IPS-18a (cell line): ENCODE measurements around the gene MAP2K5.

Experiments
- H3K27ac ChIP-seq: one replicate; pipeline ENCODE4 v1.5.1; 2013; ENCODE audit warnings: low read length
- H3K27me3 ChIP-seq: one replicate; pipeline ENCODE4 v1.6.1; 2013; ENCODE audit warnings: mild to moderate bottlenecking, low read length; ENCODE audit not compliant: control insufficient read depth, insufficient read depth
- H3K36me3 ChIP-seq: one replicate; pipeline ENCODE4 v1.6.1; 2013; ENCODE audit warnings: low read depth, low read length; ENCODE audit not compliant: control insufficient read depth
- H3K4me1 ChIP-seq: one replicate; pipeline ENCODE4 v1.6.1; 2013; ENCODE audit warnings: low read depth, low read length; ENCODE audit not compliant: control insufficient read depth
- H3K4me3 ChIP-seq: one replicate; pipeline ENCODE4 v1.5.1; 2013; ENCODE audit warnings: low read length
- H3K9ac ChIP-seq: one replicate; pipeline ENCODE4 v1.6.1; 2013; ENCODE audit warnings: mild to moderate bottlenecking, low read length, moderate library complexity
- H3K9me3 ChIP-seq: one replicate; pipeline ENCODE4 v1.6.1; 2013; ENCODE audit warnings: low read depth, low read length; ENCODE audit not compliant: control insufficient read depth

MAP2K5 gene

GRCh38 chr15:67736810-67737209 is 194.3 kb downstream of the MAP2K5 start:
- H3K36me3 ChIP-seq = no peaks in the 10 kb centered on the region
- H3K27me3 ChIP-seq = no peaks in the 10 kb centered on the region
- H3K4me3 ChIP-seq = no peak overlapping the region
- no peak overlapping the region for H3K27ac ChIP-seq
- H3K9ac ChIP-seq = no peak overlapping the region
- no peaks in the 10 kb centered on the region for H3K9me3 ChIP-seq
- peaks cover 20% of the 10 kb centered on the region for H3K4me1 ChIP-seq

DNA sequence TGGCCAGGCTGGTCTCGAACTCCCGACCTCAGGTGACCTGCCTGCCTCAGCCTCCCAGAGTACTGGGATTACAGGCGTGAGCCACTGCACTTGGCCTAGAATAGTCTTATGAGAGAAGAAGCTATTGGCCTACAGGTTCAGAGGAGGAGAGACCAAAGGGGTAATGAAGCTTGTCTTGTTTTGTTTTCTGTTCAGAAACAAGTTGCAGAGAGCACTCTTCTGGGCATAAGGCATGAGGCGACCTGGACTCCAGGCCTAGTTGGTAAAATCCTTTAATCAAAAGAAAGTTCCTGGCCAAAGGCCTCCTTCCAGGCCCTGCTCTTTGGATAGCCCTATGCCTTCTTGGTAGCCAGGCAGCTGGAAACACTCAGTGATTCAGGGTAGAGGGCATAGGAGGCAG is 195.6 kb downstream of the MAP2K5 start:
- peaks cover 13% of the 10 kb centered on the region for H3K4me1 ChIP-seq
- no peaks in the 10 kb centered on the region for H3K27me3 ChIP-seq
- H3K4me3 ChIP-seq = no peak overlapping the region
- no peaks in the 10 kb centered on the region for H3K36me3 ChIP-seq
- no peaks in the 10 kb centered on the region for H3K9me3 ChIP-seq
- no peak overlapping the region for H3K27ac ChIP-seq
- no peak overlapping the region for H3K9ac ChIP-seq

GRCh38 chr15:67740405-67740804 is 197.9 kb downstream of the MAP2K5 start:
- no peak overlapping the region for H3K4me3 ChIP-seq
- H3K27me3 ChIP-seq = no peaks in the 10 kb centered on the region
- H3K27ac ChIP-seq = no peak overlapping the region
- H3K36me3 ChIP-seq = no peaks in the 10 kb centered on the region
- H3K4me1 ChIP-seq = no peaks in the 10 kb centered on the region
- H3K9me3 ChIP-seq = no peaks in the 10 kb centered on the region
- no peak overlapping the region for H3K9ac ChIP-seq

- no peak overlapping the region for H3K4me3 ChIP-seq
- no peaks in the 10 kb centered on the region for H3K36me3 ChIP-seq
- no peaks in the 10 kb centered on the region for H3K27me3 ChIP-seq
- H3K4me1 ChIP-seq = peaks cover 5% of the 10 kb centered on the region
- no peak overlapping the region for H3K27ac ChIP-seq
- H3K9me3 ChIP-seq = no peaks in the 10 kb centered on the region
- no peak overlapping the region for H3K9ac ChIP-seq
Observed at GRCh38 chr15:67741308-67741707, 198.8 kb downstream of the MAP2K5 start.

- Histone ChIP-seq H3K27me3 (no peaks in the 10 kb centered on the region), H3K36me3 (no peaks in the 10 kb centered on the region), H3K9me3 (no peaks in the 10 kb centered on the region), H3K27ac (no peak overlapping the region), H3K4me3 (no peak overlapping the region), H3K4me1 (peaks cover 11% of the 10 kb centered on the region), H3K9ac (no peak overlapping the region)
Observed at GRCh38 chr15:67743558-67743957, 201.1 kb downstream of the MAP2K5 start.

DNA sequence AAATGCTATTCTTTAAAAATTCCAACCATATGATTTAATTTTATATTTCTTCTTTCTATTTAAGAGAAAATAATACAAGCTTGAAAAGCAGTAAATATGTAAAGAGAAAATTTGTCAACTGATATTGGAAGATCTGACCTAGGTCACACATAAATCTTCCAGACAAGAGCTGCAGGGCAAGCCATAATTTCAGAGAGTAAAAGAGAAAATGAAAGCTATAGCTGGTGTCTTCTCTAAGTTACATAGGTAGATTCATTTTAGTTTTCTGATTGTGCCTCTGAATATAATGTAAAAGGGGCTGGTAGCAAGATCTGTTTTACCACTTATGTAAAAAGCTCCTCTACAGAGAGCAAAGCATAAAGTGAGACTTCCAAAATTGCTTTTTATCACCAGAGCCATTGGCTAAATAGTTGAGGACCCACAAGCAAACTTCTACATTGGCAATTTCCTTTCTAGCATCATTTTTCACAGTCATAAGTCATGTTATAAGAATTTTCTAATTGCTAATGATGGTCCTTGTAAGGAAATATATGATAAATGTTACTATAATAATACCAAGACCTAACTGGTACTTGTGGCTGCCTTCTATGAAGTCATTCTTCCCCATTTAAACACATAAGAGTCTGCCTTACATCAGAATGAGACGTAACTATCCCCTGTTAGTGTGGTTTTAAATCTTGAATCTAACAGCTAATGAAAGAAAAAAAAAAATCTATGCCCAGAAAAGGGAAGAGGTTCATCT is 202.0 kb downstream of the MAP2K5 start:
- Histone ChIP-seq H3K9me3 (no peaks in the 10 kb centered on the region), H3K36me3 (no peaks in the 10 kb centered on the region), H3K27me3 (no peaks in the 10 kb centered on the region), H3K27ac (no peak overlapping the region), H3K4me3 (no peak overlapping the region), H3K4me1 (peaks cover 11% of the 10 kb centered on the region), H3K9ac (no peak overlapping the region)

DNA sequence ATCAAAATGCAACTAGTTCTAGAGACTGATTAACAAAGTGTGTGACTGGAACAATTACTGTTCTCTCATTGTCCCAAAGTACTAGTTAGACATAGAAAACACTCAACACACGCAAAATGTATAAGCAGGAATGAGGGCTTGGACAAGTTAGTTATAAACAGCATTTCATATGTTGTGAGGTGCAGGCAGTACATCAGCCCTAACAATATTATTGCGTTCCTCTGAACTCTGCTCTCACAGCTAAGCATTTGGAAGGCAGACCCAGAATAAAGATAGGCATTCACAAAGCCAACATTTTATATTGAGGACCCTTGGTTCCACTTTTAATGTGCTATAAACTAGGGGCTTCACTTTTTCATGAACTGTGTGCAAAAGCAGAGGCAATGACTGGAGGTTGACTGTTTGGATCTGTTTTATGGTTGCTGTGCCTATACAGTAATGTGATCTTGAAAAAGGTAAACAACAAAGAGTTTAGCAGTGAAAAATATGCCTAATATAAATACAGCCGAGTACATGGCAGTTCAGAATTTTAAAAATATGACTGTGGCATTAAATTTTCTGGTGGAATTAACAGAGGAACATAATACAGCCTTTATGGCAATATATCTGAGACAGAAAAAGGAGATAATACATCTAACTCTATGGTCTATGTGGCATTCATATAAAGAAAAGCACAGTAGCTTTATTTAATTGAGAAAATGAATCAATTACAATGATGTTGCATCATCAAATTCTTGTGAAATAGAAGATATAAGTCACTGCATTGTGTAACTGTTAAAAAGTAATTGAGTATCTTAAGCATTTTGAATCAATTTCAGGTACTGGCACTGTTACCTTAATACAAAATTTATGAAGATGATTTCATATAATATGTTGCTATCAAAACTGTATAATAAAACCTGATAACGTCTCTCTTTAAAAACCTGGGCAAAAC is 202.8 kb downstream of the MAP2K5 start:
- H3K9ac ChIP-seq = no peak overlapping the region
- no peaks in the 10 kb centered on the region for H3K9me3 ChIP-seq
- H3K4me1 ChIP-seq = peaks cover 17% of the 10 kb centered on the region
- H3K4me3 ChIP-seq = no peak overlapping the region
- no peak overlapping the region for H3K27ac ChIP-seq
- H3K27me3 ChIP-seq = no peaks in the 10 kb centered on the region
- H3K36me3 ChIP-seq = no peaks in the 10 kb centered on the region

DNA sequence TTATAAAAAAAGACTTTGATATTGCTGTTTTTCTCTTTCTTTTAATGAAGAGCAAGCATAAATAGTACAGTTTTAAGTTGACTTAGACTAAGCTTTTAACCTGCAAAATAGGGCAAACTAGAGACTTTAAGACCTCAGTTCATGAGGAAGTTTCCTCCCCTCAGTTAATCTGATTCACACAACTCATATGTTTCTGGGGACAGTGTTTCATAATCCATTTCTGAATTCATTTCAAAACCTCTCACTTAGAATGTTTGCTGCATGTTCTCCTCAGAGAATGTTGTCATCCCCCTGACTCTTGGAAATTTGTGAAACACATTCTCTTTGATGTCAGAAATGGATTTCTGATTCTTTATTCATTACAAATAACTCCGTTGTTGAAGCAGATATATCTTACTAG is 203.5 kb downstream of the MAP2K5 start:
- Histone ChIP-seq H3K4me1 (peaks cover 21% of the 10 kb centered on the region), H3K27me3 (no peaks in the 10 kb centered on the region), H3K36me3 (no peaks in the 10 kb centered on the region), H3K9me3 (no peaks in the 10 kb centered on the region), H3K27ac (no peak overlapping the region), H3K4me3 (no peak overlapping the region), H3K9ac (no peak overlapping the region)

- Histone ChIP-seq H3K27me3 (no peaks in the 10 kb centered on the region), H3K36me3 (no peaks in the 10 kb centered on the region), H3K4me1 (peaks cover 21% of the 10 kb centered on the region), H3K4me3 (no peak overlapping the region), H3K27ac (no peak overlapping the region), H3K9ac (no peak overlapping the region), H3K9me3 (no peaks in the 10 kb centered on the region)
Observed at GRCh38 chr15:67746450-67746849, 203.9 kb downstream of the MAP2K5 start.

GRCh38 chr15:67747921-67748320 is 205.4 kb downstream of the MAP2K5 start:
- H3K27me3 ChIP-seq = no peaks in the 10 kb centered on the region
- H3K4me1 ChIP-seq = peaks cover 21% of the 10 kb centered on the region
- no peaks in the 10 kb centered on the region for H3K36me3 ChIP-seq
- H3K4me3 ChIP-seq = no peak overlapping the region
- H3K9me3 ChIP-seq = no peaks in the 10 kb centered on the region
- no peak overlapping the region for H3K9ac ChIP-seq
- no peak overlapping the region for H3K27ac ChIP-seq

DNA sequence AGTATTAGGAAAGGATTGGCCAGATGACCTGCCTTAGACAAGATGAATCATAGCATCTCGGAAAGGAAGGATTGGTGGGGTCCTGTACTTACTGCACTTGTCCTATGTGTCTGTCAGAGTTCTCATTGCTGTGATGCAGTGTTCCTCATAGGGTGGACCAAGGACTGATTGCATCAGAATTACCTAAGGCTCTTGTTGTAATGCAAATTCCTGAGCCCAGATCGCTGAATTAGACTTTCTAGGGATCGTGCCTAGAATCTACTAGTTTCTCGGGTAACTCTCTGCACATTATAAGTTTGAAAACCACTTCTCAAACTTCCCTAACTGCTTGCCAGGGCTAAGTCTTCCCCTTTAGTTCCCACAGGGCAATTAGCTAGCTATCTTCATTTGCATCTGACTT is 207.9 kb downstream of the MAP2K5 start:
- H3K9me3 ChIP-seq = no peaks in the 10 kb centered on the region
- no peak overlapping the region for H3K9ac ChIP-seq
- H3K4me1 ChIP-seq = peaks cover 21% of the 10 kb centered on the region
- H3K36me3 ChIP-seq = no peaks in the 10 kb centered on the region
- no peak overlapping the region for H3K27ac ChIP-seq
- no peaks in the 10 kb centered on the region for H3K27me3 ChIP-seq
- no peak overlapping the region for H3K4me3 ChIP-seq
